ENCODE results near the gene AATK. TPM values are rescaled to one million over a fixed set of nuclear protein-coding genes. Genes with fewer than 3 reads are reported as not detected.

The AATK gene
- polyA plus RNA-seq, 1 donor (not counting 4 experiments of a cell fraction or from before 2014, with no cell fraction given) = 0.16 TPM

GRCh38 chr17:81186203-81186602 lies 20.2 kb upstream of the AATK start:
- no peak overlapping the region for H3K4me2 ChIP-seq (ENCODE audit: control insufficient read depth, extremely low read depth, insufficient read depth, low read depth, low read length)
- FAIRE-seq = no peak
- H3K4me1 ChIP-seq (ENCODE audit: control insufficient read depth, extremely low read depth, insufficient read depth, low read length) = no peaks in the 10 kb centered on the region
- no peaks in the 10 kb centered on the region for H3K9me1 ChIP-seq (ENCODE audit: control insufficient read depth, extremely low read depth, insufficient read depth, low read length)
- TF ChIP-seq EZH2 (IDR thresholded peaks at IDR 0.05; ENCODE audit: low read length) = no peak
- TF ChIP-seq CTCF (optimal IDR thresholded peaks at IDR 0.05 in 1 of 3, IDR thresholded peaks at IDR 0.05 in 1 of 3, conservative IDR thresholded peaks at IDR 0.05 in 1 of 3; ENCODE audit: extremely low read depth in 1 of 3, insufficient read depth in 2 of 3, low read length in 3 of 3) = no peak
- no peaks in the 10 kb centered on the region for H3K9me3 ChIP-seq (ENCODE audit: control insufficient read depth, low read depth, low read length)
- no peaks in the 10 kb centered on the region for H4K20me1 ChIP-seq (ENCODE audit: control insufficient read depth, extremely low read depth, insufficient read depth, low read length)
- no peak overlapping the region for H3K9ac ChIP-seq (ENCODE audit: control insufficient read depth, extremely low read depth, insufficient read depth, low read length)
- peaks cover 0 to 1% of the 10 kb centered on the region in 2 experiments for H3K36me3 ChIP-seq (ENCODE audit: control insufficient read depth in 2 of 2, extremely low read depth in 1 of 2, insufficient read depth in 2 of 2, low read length in 2 of 2)
- H2AFZ ChIP-seq (ENCODE audit: control insufficient read depth, low read length) = no peak overlapping the region
- no peaks in the 10 kb centered on the region for H3K79me2 ChIP-seq (ENCODE audit: control insufficient read depth, insufficient read depth, low read length)
- H3K4me3 ChIP-seq (ENCODE audit: control insufficient read depth in 2 of 3, extremely low read depth in 1 of 3, insufficient read depth in 2 of 3, low read depth in 1 of 3, low read length in 3 of 3) = no peak overlapping the region
- no peaks in the 10 kb centered on the region for H3K27me3 ChIP-seq (ENCODE audit: control insufficient read depth, extremely low read depth, insufficient read depth, low read length)
- DNase-seq (ENCODE audit: low read depth, low spot score) = no peak
- dilution Hi-C loops (cut with MboI; ENCODE audit: extremely low pct_ligation_motif_present, low sequenced_read_pairs) = no loop called here
- H3K27ac ChIP-seq (ENCODE audit: control insufficient read depth, insufficient read depth, low read length) = no peak overlapping the region

GRCh38 chr17:81184555-81184954 lies 18.5 kb upstream of the AATK start:
- H3K4me3 ChIP-seq (ENCODE audit: control insufficient read depth in 2 of 3, extremely low read depth in 1 of 3, insufficient read depth in 2 of 3, low read depth in 1 of 3, low read length in 3 of 3) = no peak overlapping the region
- H4K20me1 ChIP-seq (ENCODE audit: control insufficient read depth, extremely low read depth, insufficient read depth, low read length) = no peaks in the 10 kb centered on the region
- H3K4me2 ChIP-seq (ENCODE audit: control insufficient read depth, extremely low read depth, insufficient read depth, low read depth, low read length) = no peak overlapping the region
- no peaks in the 10 kb centered on the region for H3K9me3 ChIP-seq (ENCODE audit: control insufficient read depth, low read depth, low read length)
- no peaks in the 10 kb centered on the region for H3K36me3 ChIP-seq (ENCODE audit: control insufficient read depth in 2 of 2, extremely low read depth in 1 of 2, insufficient read depth in 2 of 2, low read length in 2 of 2)
- dilution Hi-C loops (cut with MboI; ENCODE audit: extremely low pct_ligation_motif_present, low sequenced_read_pairs) = no loop called here
- no peak for DNase-seq (ENCODE audit: low read depth, low spot score)
- H3K79me2 ChIP-seq (ENCODE audit: control insufficient read depth, insufficient read depth, low read length) = no peaks in the 10 kb centered on the region
- no peak overlapping the region for H2AFZ ChIP-seq (ENCODE audit: control insufficient read depth, low read length)
- H3K4me1 ChIP-seq (ENCODE audit: control insufficient read depth, extremely low read depth, insufficient read depth, low read length) = no peaks in the 10 kb centered on the region
- peaks cover 7% of the 10 kb centered on the region for H3K27me3 ChIP-seq (ENCODE audit: control insufficient read depth, extremely low read depth, insufficient read depth, low read length)
- H3K27ac ChIP-seq (ENCODE audit: control insufficient read depth, insufficient read depth, low read length) = no peak overlapping the region
- H3K9me1 ChIP-seq (ENCODE audit: control insufficient read depth, extremely low read depth, insufficient read depth, low read length) = no peaks in the 10 kb centered on the region
- no peak for TF ChIP-seq CTCF (optimal IDR thresholded peaks at IDR 0.05 in 1 of 3, IDR thresholded peaks at IDR 0.05 in 1 of 3, conservative IDR thresholded peaks at IDR 0.05 in 1 of 3; ENCODE audit: extremely low read depth in 1 of 3, insufficient read depth in 2 of 3, low read length in 3 of 3)
- FAIRE-seq = no peak
- H3K9ac ChIP-seq (ENCODE audit: control insufficient read depth, extremely low read depth, insufficient read depth, low read length) = no peak overlapping the region

Measured in keratinocyte (primary cell).